OCI-LY1 (cell line): ENCODE results near the gene OTOF.
A peak's percentile ranks its signal among the peaks of the same experiment; 100 is the strongest.

Experiments
- H2AFZ ChIP-seq: fragments of 200-600 bp; sonication (generic), shearing (Covaris generic); 2 replicates; pipeline ENCODE4 v1.6.0; 2014; ENCODE audit warnings: antibody characterized with exemption, mild to moderate bottlenecking, low read length
- H3F3A ChIP-seq: fragments of 200-600 bp; sonication (generic), shearing (Covaris generic); 2 replicates; pipeline ENCODE4 v1.6.0; 2014; ENCODE audit warnings: mild to moderate bottlenecking, antibody characterized with exemption, low read length, moderate library complexity; ENCODE audit not compliant: insufficient read depth
- H3K27ac ChIP-seq: fragments of 200-600 bp; sonication (generic); 2 replicates; pipeline ENCODE4 v1.5.1; 2014; ENCODE audit warnings: low read length, mixed run types, mild to moderate bottlenecking, low read depth; ENCODE audit not compliant: poor library complexity, severe bottlenecking
- H3K27me3 ChIP-seq: fragments of 200-600 bp; sonication (generic); 2 replicates; pipeline ENCODE4 v1.6.0; 2014; ENCODE audit warnings: antibody characterized with exemption, mild to moderate bottlenecking, low read length, moderate library complexity; ENCODE audit not compliant: insufficient read depth
- H3K36me3 ChIP-seq: fragments of 200-600 bp; sonication (generic); 2 replicates; pipeline ENCODE4 v1.6.1; 2014; ENCODE audit warnings: mild to moderate bottlenecking, antibody characterized with exemption, low read length, moderate library complexity, mixed read lengths; ENCODE audit not compliant: insufficient read depth
- H3K4me1 ChIP-seq: fragments of 200-600 bp; sonication (generic); 2 replicates; pipeline ENCODE4 v1.5.1; 2014; ENCODE audit warnings: mild to moderate bottlenecking, low read length, moderate library complexity; ENCODE audit not compliant: insufficient read depth, severe bottlenecking
- H3K4me2 ChIP-seq: fragments of 200-600 bp; sonication (generic), shearing (Covaris generic); 2 replicates; pipeline ENCODE4 v1.6.1; 2014; ENCODE audit warnings: low read length
- H3K4me3 ChIP-seq: fragments of 200-600 bp; sonication (generic); 2 replicates; pipeline ENCODE4 v1.5.1; 2014; ENCODE audit warnings: low read length, low read depth, mild to moderate bottlenecking, mixed read lengths; ENCODE audit not compliant: poor library complexity, severe bottlenecking
- H3K79me2 ChIP-seq: fragments of 200-600 bp; shearing (Covaris generic); 2 replicates; pipeline ENCODE4 v1.6.1; 2016; ENCODE audit warnings: mixed run types, low read length, mixed read lengths; ENCODE audit not compliant: insufficient read depth
- H3K9ac ChIP-seq: fragments of 200-600 bp; sonication (generic), shearing (Covaris generic); 2 replicates; pipeline ENCODE4 v1.6.1; 2014; ENCODE audit warnings: mild to moderate bottlenecking, low read length, mixed read lengths
- H3K9me2 ChIP-seq: fragments of 200-600 bp; sonication (generic), shearing (Covaris generic); 2 replicates; pipeline ENCODE4 v1.6.1; 2014; ENCODE audit warnings: low read depth, mild to moderate bottlenecking, low read length, mixed read lengths
- H3K9me3 ChIP-seq: fragments of 200-600 bp; shearing (Covaris generic); 2 replicates; pipeline ENCODE4 v1.6.1; 2014; ENCODE audit warnings: low read length, mixed read lengths
- H4K20me1 ChIP-seq: fragments of 200-600 bp; sonication (generic), shearing (Covaris generic); 2 replicates; pipeline ENCODE4 v1.6.0; 2016; ENCODE audit warnings: mild to moderate bottlenecking, low read length; ENCODE audit not compliant: insufficient read depth
- CTCF ChIP-seq: fragments of 200-600 bp; sonication (generic), shearing (Covaris generic); IDR thresholded peaks from 2 replicates; pipeline ENCODE4 v1.5.1; 2017; ENCODE audit warnings: mild to moderate bottlenecking, antibody characterized with exemption, low read length, moderate library complexity, mixed read lengths
- EZH2 ChIP-seq: fragments of 200-600 bp; sonication (generic), shearing (Covaris generic); IDR thresholded peaks from 2 replicates; pipeline ENCODE4 v1.8.0; 2017; ENCODE audit warnings: borderline replicate concordance, mixed run types, mild to moderate bottlenecking, antibody characterized with exemption, low read length, moderate library complexity, mixed read lengths

Gene OTOF

DNA sequence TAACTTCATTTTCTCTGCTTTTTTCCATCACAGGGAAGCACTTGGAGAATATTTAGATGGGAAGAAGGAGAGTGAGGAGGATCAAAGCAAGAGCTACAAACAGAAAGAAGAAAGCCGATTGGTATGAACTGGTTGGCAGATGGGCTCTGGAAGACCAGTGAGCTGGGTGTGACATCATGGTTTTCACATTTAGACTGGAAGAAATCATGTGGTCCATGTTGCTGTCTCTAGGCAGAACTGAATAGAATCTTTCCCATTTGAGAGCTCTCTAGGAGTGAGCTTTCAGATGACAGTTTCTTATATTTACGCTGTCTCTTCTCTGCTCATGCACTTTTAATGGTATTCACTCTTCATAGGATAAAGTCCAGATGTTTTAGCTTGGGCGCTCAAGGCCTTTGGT lies 63.6 kb downstream of the OTOF start:
- TF ChIP-seq EZH2 (no peak), CTCF (no peak)
- H3K9ac ChIP-seq, result no peak overlapping the region
- no peaks in the 10 kb centered on the region for H3K36me3 ChIP-seq
- H3K9me3 ChIP-seq, result no peaks in the 10 kb centered on the region
- peaks cover 9% of the 10 kb centered on the region for H3K4me1 ChIP-seq
- no peak overlapping the region for H3K27ac ChIP-seq
- H3K4me3 ChIP-seq, result no peak overlapping the region
- H3K27me3 ChIP-seq, result no peaks in the 10 kb centered on the region; the same call in 1 of the 2 replicates
- no peaks in the 10 kb centered on the region for H4K20me1 ChIP-seq
- no peaks in the 10 kb centered on the region for H3K79me2 ChIP-seq
- H3F3A ChIP-seq, result no peaks in the 10 kb centered on the region
- H3K4me2 ChIP-seq, result no peak overlapping the region
- H2AFZ ChIP-seq, result no peak overlapping the region
- H3K9me2 ChIP-seq, result no peaks in the 10 kb centered on the region

GRCh38 chr2:26412091-26412673 lies 65.7 kb downstream of the OTOF start:
- Histone ChIP-seq H3K36me3 (no peaks in the 10 kb centered on the region), H3K79me2 (no peaks in the 10 kb centered on the region), H4K20me1 (no peaks in the 10 kb centered on the region), H3K27me3 (no peaks in the 10 kb centered on the region; the same call in 1 of the 2 replicates), H3K9me2 (no peaks in the 10 kb centered on the region), H3K9ac (peak overlapping the region; percentile 20; the same call in 1 of the 2 replicates), H3K4me1 (peaks cover 9% of the 10 kb centered on the region), H3K4me3 (peak overlapping the region; percentile 50), H3K27ac (no peak overlapping the region), H3K9me3 (no peaks in the 10 kb centered on the region), H3K4me2 (peak overlapping the region; percentile 67), H2AFZ (peak overlapping the region; percentile 53; the same call in 1 of the 2 replicates), H3F3A (no peaks in the 10 kb centered on the region)
- TF ChIP-seq CTCF (no peak), EZH2 (no peak)

- H3K9me2 ChIP-seq, result no peaks in the 10 kb centered on the region
- no peak overlapping the region for H3K9ac ChIP-seq
- no peaks in the 10 kb centered on the region for H3F3A ChIP-seq
- no peaks in the 10 kb centered on the region; the same call in 1 of the 2 replicates for H3K27me3 ChIP-seq
- no peak overlapping the region for H3K4me3 ChIP-seq
- 0 out of 2 replicates have a peak overlapping the region, but pooled peaks have one; percentile 53 for H2AFZ ChIP-seq
- H4K20me1 ChIP-seq, result no peaks in the 10 kb centered on the region
- TF ChIP-seq EZH2 (no peak), CTCF (no peak)
- H3K4me2 ChIP-seq, result no peak overlapping the region
- H3K36me3 ChIP-seq, result no peaks in the 10 kb centered on the region
- H3K9me3 ChIP-seq, result no peaks in the 10 kb centered on the region
- peaks cover 9% of the 10 kb centered on the region for H3K4me1 ChIP-seq
- H3K27ac ChIP-seq, result no peak overlapping the region
- H3K79me2 ChIP-seq, result no peaks in the 10 kb centered on the region
Measured at GRCh38 chr2:26411419-26411818, 66.5 kb downstream of the OTOF start.
